CD4-positive, alpha-beta T cell treated with Interleukin-15 for 1 hour (primary cell): ENCODE data around the gene PPTC7.
A peak's percentile ranks its signal among the peaks of the same experiment; 100 is the strongest.
"Not testable (repeated sequence)": the region's sequence is repeated elsewhere in the genome, so short reads cannot be mapped to it uniquely, and the experiment has no call there.

ENCODE experiments used
- DNase-seq: peaks from one replicate; pipeline ENCODE4 v3.0.0-alpha.2; 2020

Gene PPTC7, protein sequence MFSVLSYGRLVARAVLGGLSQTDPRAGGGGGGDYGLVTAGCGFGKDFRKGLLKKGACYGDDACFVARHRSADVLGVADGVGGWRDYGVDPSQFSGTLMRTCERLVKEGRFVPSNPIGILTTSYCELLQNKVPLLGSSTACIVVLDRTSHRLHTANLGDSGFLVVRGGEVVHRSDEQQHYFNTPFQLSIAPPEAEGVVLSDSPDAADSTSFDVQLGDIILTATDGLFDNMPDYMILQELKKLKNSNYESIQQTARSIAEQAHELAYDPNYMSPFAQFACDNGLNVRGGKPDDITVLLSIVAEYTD

DNA sequence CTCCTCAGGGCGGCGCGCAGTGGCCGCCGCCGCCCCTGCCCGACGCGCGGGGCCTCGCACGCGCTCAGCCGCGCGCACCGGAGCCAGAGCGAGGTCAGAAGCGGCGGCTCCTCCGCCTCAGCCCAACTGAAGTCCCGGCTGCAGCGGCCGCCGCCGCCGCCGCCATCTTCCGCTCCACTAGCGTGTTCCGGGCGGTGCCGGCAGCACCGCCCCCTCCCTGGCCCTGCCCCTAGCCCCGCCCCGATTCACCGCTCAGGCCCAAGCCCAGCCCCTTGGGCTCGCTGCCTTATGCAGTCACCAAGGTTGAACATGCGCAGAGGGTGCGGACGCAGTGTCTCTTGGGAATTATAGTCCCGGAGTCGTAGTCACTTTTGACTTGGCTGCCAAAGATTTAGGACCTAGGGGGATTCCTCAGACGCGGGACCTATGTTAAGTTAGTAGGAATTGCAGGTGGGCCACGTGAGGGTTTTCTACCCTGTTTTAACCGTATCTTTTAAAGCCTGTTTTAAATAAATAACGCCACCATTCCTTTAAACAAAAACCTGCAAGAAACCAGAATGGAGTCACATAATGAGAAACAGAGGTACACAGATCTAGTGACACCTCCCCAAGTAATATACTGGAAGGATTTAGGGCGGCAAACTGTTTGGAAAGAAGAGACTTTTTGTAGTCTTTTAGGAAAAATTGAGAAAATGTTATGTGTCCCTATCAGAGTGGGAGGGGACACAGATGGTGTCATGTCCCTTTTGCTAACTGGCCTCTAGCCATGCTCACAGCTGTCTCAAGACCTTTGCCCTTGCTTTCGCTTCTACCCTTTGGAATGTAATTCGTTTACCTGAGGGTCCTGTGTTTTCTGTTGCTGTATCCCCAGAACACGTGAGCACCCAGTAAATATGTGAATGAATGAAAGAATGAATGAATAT, at the start of gene PPTC7:
PPTC7 (minus strand) TSS at position 182 of the 923 bp plus-strand sequence. CDS start 287 bp downstream, outside the sequence.
- peak; percentile 96 for DNase-seq

DNA sequence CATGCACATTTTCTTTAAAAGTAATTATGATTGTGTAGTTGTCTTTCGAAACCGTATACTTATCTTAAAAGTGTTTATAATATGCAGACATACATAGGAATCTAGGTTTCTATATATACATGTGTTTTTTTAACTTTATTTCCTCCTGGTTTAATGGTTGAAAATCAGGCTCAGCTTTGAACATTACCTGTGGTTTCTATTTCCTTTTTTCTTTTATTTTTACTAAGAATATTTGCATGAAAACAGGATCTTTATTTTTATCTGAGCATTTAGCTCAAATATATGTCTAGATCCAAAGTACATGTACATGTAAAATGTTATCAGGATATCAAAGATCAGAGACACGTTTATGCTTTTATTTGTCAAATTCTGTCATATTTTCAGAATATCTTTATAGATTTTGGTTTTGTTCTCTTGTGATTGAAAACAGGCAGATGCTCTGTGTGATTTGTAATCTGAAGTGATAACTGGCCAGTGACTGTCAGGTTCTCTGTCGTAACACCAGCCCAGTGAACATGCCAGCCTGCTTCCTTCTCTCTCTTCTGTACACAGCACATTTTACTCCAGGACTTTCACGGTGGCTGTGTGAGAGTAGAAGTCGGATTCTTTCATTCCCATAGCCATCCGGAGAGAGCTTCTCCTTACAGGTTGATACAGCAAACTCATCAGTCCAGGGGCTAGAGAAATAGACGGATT, 44.5 kb upstream of the PPTC7 start:
- DNase-seq: no peak

DNA sequence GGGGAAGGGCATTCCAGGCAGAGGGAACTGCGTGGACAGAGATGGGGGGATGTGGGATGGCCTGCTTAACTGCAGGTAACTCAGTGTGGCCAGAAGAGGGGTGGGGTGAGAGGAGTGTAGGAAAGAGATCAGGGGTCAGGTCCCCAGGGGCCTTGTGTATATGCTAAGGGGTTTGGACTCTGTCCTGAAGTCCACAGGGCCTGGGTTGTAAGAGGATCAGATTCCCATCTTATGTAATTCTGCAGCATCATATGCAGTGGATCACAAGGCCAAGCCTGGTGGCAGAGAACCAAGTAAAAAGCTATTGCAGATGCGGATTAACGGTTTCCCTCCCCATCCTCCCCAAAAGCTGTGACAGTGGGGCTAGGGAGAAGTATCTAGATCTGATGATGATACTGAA, 39.5 kb upstream of the PPTC7 start:
- DNase-seq: no peak

DNA sequence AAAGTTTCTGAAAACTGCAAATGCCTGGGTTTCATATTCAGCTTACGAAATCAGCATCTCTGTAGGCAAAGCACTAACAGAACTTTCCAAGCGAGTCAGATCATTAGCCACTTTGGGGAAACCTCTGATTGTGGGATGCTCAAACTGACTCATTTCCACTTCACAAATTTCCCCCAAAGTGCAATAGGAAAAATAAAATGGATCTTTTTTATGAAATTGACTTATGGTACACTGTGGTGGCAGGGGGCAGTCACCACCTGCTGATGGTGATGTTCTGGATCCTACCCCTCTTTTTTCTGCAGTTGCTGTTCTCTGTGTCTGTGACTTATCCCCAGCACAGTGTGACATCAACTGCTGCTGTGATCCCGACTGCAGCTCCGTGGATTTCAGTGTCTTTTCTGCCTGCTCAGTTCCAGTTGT, 36.4 kb upstream of the PPTC7 start:
- peak; percentile 34 for DNase-seq

DNA sequence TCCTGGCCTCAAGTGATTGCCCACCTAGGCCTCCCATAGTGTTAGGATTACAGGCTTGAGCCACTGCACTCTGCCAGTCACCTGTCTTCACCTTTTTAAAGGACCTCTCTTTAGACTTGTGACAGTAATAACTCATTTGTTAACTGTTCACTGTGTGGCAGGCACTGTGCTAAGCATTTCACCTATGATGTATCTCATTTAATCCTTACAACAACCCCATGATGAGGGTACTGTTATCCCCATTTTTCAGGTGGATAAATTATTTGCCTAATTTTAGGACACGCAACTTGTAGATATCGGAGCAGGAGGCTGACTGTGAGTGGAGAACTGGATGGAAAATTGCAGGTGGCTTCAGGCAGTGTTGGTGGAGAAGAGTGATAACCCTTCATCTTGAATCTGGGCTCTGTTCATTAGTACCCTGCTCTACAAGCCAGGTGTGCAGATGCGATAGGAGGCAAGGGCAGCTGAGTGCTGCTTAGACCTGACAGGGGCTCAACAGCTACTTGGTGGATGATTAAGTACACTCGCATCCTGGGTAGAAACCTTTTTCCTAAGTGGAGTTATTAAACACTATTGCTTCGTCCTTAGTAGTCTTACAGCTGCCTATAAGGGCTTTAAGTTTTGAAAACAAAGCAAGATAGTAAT, 33.5 kb upstream of the PPTC7 start:
- DNase-seq: no peak

DNA sequence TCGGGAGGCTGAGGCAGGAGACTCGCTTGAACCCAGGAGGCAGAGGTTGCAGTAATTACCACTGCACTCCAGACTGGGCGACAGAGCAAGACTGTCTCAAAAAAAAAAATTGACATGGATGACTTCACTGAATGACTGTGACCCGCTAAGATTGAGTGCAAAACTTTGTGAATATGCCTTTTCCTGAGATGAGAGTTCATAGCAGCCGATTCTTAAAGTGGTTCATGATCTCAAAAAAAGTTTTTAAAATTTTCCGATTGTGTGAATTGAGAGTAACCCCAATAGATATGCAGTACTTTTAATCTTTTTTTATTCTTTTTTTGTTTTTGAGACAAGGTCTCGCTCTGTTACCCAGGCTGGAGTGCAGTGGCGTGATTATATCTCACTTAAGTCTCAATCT, 32.1 kb upstream of the PPTC7 start:
- DNase-seq: no peak

DNA sequence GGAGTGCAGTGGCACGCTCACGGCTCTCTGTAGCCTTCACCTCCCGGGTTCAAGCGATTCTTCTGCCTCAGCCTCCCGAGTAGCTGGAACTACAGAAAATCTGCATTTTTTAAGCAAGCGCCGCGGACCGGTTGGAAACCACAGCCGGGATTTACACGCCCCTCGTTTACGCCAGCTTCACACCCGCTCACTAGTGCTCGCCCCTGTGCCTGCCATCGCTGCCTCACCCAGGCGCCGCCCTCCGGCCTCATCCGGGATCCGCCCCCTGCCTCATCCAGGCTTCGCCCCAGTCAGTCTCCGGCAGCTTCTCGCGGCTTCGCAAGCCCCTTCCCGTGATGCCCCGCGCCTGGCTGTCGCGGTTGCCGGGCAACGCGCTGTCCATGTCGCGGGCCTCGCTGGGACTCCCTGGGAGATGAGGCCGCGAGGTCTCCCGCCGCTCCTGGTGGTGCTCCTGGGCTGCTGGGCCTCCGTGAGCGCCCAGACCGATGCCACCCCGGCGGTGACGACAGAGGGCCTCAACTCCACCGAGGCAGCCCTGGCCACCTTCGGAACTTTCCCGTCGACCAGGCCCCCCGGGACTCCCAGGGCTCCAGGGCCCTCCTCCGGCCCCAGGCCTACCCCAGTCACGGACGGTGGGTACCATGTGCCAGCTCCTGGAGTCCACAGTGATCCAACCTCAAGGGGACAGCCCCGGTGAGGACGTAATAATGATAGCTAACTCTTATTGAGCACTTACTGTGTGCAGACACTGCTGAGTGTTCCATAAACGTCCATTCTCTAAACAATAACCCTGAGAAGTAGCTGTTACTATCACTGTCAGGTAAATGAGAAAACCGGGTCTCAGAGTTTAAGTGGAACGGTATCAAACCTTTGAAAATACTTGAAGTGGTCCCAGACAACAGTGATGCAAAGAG, 30.9 kb upstream of the PPTC7 start, which contains the start of gene TCTN1:
TCTN1 (plus strand) TSS at position 359 of the 914 bp plus-strand sequence; CDS start at position 413, 54 bp downstream.
- DNase-seq: peak; percentile 96

DNA sequence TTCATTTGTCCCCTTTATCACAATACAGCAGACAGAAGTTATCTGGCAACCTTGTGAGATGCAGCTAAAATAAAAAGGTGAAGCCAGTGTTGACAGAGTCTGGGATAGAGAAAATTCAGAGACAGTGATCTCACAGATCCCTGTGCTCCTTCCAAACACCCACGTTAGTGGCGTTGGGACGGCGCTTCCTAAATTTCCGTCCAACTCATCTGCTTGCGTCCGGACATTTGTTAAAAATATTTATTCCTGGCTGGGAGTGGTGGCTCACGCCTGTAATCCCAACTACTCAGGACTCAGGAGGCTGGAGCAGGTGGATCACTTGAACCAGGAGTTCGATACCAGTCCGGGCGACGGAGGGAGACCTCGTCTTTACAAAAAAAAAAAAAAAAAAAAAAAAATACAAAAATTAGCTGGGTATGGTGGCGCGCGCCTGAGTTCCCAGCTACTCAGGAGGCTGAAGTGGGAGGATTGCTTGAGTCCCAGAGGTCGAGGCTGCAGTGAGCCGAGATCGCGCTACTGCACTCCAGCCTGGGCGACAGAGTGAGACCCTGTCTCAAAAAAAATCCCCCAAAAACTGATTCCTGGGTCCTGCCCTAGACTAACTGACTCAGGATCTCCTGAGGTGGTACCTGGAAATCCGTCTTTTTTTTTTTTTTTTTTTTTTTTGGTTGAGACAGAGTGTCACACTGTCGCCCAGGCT, 30.1 kb upstream of the PPTC7 start:
- DNase-seq: no peak

DNA sequence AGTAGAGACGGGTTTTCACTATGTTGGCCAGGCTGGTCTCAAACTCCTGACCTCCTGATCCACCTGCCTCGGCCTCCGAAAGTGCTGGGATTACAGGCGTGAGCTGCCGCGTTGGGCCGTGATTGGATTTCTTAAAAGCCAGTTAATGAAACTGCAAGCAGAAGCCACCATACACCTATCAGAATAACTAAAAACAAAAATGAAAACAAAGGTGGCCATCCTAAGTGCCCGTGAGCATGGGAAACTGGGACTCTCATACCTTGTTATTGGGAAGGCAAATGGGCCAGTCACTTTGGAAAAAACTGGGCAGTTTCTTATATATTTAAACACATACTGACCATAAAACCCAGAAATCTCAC, 23.1 kb upstream of the PPTC7 start:
- DNase-seq: no peak

DNA sequence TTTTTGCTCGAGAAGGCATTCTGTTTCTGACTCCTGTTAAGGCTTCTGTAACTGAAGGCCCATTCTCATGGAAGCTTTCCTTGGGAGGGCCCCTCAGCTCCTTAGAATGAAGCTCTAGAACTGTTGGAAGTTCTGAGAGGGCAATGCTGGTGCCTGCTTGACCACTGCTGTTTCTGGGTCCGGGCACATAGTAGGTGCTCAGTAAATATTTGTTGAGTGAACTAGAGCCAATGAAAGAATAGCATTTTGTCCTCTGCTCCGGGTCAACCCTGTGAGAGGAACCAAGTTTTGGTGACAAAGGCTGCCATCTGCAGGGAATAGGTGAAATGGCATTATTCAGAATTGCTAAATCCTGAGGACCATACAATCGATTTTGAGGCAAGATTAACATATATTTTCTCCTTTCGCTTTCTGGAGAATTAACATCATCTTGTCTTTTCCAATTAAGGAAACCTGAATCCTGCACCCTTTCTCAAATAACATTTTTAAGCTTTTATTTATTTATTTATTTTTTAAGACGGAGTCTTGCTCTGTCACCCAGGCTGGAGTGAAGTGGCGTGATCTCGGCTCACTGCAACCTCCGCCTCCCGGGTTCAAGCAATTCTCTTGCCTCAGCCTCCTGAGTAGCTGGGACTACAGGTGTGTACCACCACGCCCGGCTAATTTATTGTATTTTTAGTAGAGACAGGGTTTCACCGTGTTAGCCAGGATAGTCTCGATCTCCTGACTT, 19.1 kb upstream of the PPTC7 start:
- DNase-seq: peak; percentile 57

DNA sequence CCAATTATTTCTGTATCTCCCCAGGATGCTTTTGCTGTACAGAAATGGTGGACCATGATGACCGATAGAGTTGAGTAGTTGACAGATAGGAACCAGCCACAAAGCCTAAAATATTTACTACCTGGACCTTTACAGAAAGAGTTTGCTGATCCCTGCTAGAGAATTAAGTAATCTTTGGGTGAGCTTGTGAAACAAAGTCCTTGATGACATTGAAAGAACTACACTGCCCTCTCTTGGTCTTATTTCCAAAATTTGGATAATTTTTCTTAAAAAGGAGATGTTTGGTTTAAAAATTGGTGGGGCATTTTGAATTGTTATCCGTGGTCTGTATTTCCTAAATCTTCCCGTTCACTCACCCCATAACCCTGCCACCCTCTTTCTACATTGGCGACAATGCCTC, 17.1 kb upstream of the PPTC7 start:
- no peak for DNase-seq

DNA sequence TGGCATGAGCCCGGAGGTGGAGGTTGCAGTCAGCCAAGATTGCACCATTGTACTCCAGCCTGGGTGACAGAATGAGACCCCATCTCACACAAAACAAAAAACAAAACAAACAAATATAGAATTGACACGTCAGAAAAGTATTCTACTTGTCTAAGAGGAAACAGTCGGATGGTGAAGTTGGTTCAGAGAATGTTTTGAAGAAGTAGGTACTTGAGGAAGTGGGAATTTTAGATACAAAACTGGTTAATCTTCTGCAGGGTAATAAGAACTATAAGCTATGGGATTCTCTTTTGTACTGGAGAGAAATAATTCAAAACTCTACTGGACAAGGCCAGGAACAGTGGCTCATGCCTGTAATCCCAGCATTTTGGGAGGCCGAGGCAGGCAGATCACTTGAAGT, 16.2 kb upstream of the PPTC7 start:
- DNase-seq: no peak

DNA sequence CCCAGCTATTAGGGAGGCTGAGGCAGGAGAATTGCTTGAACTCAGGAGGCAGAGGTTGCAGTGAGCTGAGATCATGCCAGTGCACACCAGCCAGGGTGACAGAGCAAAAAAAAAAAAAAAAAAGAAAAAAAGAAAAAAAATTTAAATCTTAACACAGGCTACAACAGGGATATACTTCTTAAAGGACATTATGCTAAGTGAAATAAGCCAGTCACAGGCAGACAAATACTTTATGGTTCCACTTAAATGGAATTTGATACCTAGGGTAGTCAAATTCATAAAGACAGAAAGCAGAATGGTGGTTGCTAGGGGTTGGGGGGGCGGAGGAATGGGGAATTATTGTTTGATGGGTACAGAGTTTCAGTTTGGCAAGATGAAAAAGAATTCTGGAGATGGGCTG, 14.8 kb upstream of the PPTC7 start:
- DNase-seq: no peak

DNA sequence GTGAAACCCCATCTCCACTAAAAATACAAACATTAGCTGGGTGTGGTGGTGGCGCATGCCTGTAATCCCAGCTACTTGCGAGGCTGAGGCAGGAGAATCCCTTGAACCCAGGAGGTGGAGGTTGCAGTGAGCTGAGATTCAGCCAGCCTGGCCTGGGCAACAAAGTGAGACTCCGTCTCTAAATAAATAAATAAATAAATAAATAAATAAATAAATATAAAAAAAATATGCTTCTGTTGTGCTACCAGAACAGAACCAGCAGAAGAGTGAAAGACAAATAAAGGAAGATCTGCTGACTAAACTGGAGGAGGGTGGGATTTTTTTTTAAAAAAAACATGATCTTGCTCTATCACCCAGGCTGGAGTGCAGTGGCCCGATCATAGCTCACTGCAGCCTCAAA, 9.8 kb upstream of the PPTC7 start:
- not testable (repeated sequence) for DNase-seq

DNA sequence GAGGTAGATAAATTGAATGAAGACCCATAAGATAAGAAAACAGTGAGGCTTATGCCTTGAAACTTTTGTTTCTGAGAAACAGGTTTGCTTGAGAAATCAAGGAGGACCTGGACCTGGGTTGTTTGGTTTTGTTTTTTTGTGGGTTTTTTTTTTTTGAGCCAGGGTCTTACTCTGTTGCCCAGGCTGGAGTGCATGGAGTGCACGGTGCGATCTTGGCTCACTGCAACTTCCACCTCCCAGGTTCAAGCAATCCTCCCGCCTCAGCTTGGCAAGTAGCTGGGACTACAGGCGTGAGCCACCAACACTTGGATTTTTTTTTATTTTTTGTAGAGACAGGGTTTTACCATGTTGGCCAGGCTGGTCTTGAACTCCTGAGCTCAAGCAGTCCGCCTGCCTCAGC, 9.0 kb upstream of the PPTC7 start:
- DNase-seq: no peak

DNA sequence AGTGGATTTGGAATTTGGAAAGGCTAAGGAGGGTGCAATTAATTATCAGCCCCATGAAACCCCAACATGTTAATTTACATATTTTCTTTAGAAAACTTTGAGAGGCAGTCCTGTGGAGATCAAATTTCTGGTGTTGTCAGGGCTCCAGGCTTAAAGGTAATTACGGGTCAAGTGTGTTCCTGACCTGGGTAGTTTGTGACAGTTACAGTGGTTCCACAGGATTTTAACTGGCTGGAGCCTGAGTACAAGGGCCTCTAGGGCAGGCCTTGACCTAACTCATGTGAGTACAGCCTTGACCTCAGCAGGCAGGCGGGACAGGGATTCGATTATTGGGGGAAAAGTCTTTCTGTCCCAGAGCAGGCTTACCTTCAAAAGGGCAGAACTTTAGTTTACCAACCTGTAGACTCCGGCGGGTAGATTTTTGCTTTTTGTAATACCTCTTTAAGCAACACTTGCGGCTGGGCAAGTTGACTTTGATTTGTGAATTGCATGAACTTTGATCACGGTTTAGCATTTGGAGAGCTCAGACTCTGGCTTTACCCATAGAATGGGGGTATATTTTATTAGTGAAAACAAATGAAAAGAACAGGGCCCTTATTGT, 8.4 kb upstream of the PPTC7 start:
- no peak for DNase-seq

DNA sequence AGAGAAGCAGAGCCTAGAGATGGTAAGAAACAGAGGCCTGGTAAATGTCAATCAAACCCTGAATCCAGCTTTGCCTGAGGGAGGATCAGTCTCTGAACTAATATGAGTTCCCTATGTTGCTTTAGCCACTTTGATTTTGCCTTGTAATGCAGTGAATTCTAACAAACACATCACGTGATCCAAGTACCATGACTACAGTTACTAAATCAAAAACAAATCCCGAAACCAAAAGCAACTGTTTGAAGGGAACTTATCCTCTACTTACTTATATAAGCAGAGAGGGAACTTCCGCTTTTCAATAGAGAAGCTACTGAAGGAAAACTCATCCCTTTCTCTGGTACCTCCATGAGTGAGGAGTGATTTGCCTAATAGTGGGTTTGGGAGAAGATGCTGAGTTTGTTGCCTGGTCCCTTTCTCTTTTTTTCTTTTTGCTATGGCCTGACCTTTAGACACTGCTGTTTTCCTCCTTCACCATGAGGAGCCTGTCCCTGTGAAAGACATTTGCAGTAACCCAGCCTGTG, 7.7 kb upstream of the PPTC7 start:
- DNase-seq: no peak

DNA sequence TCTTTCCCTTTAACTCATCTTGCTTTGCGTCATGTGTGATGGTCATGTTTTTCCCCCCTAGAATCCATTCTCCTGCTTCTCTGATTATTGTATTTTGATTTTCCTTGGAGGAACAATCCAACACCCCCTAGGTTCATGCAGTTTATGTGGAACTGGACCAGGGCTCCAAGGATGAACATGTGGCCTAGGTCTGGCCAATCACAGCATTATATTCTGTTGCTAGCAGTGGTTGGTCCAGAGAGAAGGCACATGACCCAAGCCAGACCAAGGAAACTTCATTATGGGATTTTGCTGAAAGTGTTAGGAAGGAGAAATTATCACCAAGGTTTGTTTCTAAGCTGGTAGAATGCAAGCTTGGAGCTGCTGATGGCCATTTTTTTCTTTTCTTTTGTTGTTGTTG, 6.9 kb upstream of the PPTC7 start:
- no peak for DNase-seq

DNA sequence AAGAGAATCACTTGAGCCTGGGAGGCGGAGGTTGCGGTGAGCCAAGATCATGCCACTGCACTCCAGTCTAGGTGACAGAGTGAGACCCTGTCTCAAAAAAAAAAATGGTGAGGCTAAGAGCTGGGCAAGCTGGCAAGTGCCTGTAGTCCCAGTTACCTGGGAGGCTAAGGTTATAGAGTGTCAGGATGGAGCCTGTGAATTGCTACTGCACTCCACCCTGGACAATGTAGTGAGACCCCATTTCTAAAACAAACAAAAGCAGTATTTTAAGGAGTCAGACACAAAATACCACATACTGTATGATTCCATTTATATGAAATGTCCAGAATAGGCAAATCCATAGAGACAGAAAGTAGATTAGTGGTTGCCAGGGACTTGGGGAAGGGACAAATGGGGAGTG, 4.0 kb upstream of the PPTC7 start:
- DNase-seq: not testable (repeated sequence)
